ENCODE measurements around the gene C13orf42. TPM values are rescaled to one million over a fixed set of nuclear protein-coding genes. Genes with fewer than 3 reads are reported as not detected.

Gene C13orf42
- total RNA-seq, 2 donors from 2014 or later: not detected

- TF ChIP-seq POLR2A (IDR thresholded peaks at IDR 0.05) (no peak), CTCF (IDR thresholded peaks at IDR 0.05) (no peak)
- Histone ChIP-seq H3K36me3 (replicated peaks in 1 of 2; ENCODE audit: insufficient read depth in 1 of 2, low read depth in 2 of 2) (no peaks in the 10 kb centered on the region), H3K27ac (no peak overlapping the region), H3K4me3 (no peak overlapping the region), H3K27me3 (no peaks in the 10 kb centered on the region), H3K9me3 (no peaks in the 10 kb centered on the region), H3K4me1 (no peaks in the 10 kb centered on the region)
- intact Hi-C loops (cut with DNase I): no loop called here
- DNase-seq (no peak), ATAC-seq (no peak)
- 76 to 81% methylated on average over 8 of the region's 8 CpGs for WGBS, 2 donors
Observed at GRCh38 chr13:51071493-51071892, 39.6 kb downstream of the C13orf42 start.

- H3K4me3 ChIP-seq: no peak overlapping the region
- DNase-seq (peak; percentile 79 to 88 (median 82)), ATAC-seq (peak; percentile 86)
- TF ChIP-seq CTCF (IDR thresholded peaks at IDR 0.05) (peak; percentile 85 to 92 (median 89)), POLR2A (IDR thresholded peaks at IDR 0.05) (no peak)
- H3K4me1 ChIP-seq: no peaks in the 10 kb centered on the region
- H3K9me3 ChIP-seq: no peaks in the 10 kb centered on the region
- WGBS, 2 donors: 3 to 8% methylated on average over 11 of the region's 11 CpGs
- H3K27me3 ChIP-seq: no peaks in the 10 kb centered on the region
- no peaks in the 10 kb centered on the region for H3K36me3 ChIP-seq (replicated peaks in 1 of 2; ENCODE audit: insufficient read depth in 1 of 2, low read depth in 2 of 2)
- intact Hi-C loops (cut with DNase I): no loop called here
- H3K27ac ChIP-seq: no peak overlapping the region
Observed at GRCh38 chr13:51070005-51070649, 40.9 kb downstream of the C13orf42 start.

- intact Hi-C loops (cut with DNase I): no loop called here
Observed at GRCh38 chr13:51068501-51068900, 42.6 kb downstream of the C13orf42 start.

GRCh38 chr13:51067706-51068105, 43.4 kb downstream of the C13orf42 start:
- Histone ChIP-seq H3K27ac (no peak overlapping the region), H3K27me3 (no peaks in the 10 kb centered on the region), H3K36me3 (replicated peaks in 1 of 2; ENCODE audit: insufficient read depth in 1 of 2, low read depth in 2 of 2) (no peaks in the 10 kb centered on the region), H3K9me3 (no peaks in the 10 kb centered on the region), H3K4me3 (no peak overlapping the region), H3K4me1 (no peaks in the 10 kb centered on the region)
- DNase-seq: no peak
- 66 to 70% methylated on average over 5 of the region's 5 CpGs for WGBS, 2 donors
- TF ChIP-seq POLR2A (IDR thresholded peaks at IDR 0.05) (no peak), CTCF (IDR thresholded peaks at IDR 0.05) (no peak)
- ATAC-seq: no peak
- intact Hi-C loops (cut with DNase I): no loop called here

More at GRCh38 chr13:51068501-51068900, 42.6 kb downstream of the C13orf42 start:
- Histone ChIP-seq H3K27me3 (no peaks in the 10 kb centered on the region), H3K4me1 (no peaks in the 10 kb centered on the region), H3K36me3 (replicated peaks in 1 of 2; ENCODE audit: insufficient read depth in 1 of 2, low read depth in 2 of 2) (no peaks in the 10 kb centered on the region), H3K27ac (no peak overlapping the region), H3K4me3 (no peak overlapping the region), H3K9me3 (no peaks in the 10 kb centered on the region)
- ATAC-seq (no peak), DNase-seq (no peak)
- TF ChIP-seq POLR2A (IDR thresholded peaks at IDR 0.05) (no peak), CTCF (IDR thresholded peaks at IDR 0.05) (no peak)
- WGBS, 2 donors: 53 to 61% methylated on average over 5 of the region's 5 CpGs

- no peak overlapping the region for H3K4me3 ChIP-seq
- 47 to 50% methylated on average over 9 of the region's 9 CpGs for WGBS, 2 donors
Observed at GRCh38 chr13:51067210-51067701, 43.8 kb downstream of the C13orf42 start.

More at GRCh38 chr13:51067210-51067701, 43.8 kb downstream of the C13orf42 start:
- H3K9me3 ChIP-seq: no peaks in the 10 kb centered on the region
- TF ChIP-seq POLR2A (IDR thresholded peaks at IDR 0.05) (no peak), CTCF (IDR thresholded peaks at IDR 0.05) (no peak)
- DNase-seq (no peak), ATAC-seq (no peak)
- H3K27ac ChIP-seq: no peak overlapping the region
- H3K27me3 ChIP-seq: no peaks in the 10 kb centered on the region
- no peaks in the 10 kb centered on the region for H3K36me3 ChIP-seq (replicated peaks in 1 of 2; ENCODE audit: insufficient read depth in 1 of 2, low read depth in 2 of 2)
- H3K4me1 ChIP-seq: no peaks in the 10 kb centered on the region
- intact Hi-C loops (cut with DNase I): no loop called here
